ENCODE results near the gene YY1. TPM values are rescaled to one million over a fixed set of nuclear protein-coding genes. Genes with fewer than 3 reads are reported as not detected.

Gene YY1
- total and polyA plus RNA-seq, 2 experiments from 2014 or later: 88.2 to 128 TPM

DNA sequence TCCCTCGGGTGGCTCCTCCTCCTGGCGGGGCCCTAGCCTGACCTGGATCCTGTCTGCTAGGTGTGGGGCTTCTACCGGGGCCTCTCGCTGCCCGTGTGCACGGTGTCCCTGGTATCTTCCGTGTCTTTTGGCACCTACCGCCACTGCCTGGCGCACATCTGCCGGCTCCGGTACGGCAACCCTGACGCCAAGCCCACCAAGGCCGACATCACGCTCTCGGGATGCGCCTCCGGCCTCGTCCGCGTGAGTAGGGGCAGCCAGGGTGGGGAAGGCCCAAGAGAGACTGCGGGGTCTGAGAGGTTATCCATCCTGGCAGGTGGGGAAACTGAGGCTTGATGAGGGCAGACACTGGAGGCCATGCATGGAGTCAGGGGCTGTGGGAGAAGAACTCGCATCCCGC, 88.2 kb downstream of the YY1 start:
- H3K27me3 ChIP-seq (ENCODE audit: insufficient read depth): no peaks in the 10 kb centered on the region
- H3K9me3 Mint-ChIP-seq: no peaks in the 10 kb centered on the region
- H3K36me3 Mint-ChIP-seq (ENCODE audit: low read depth): no peaks in the 10 kb centered on the region
- H3K27me3 Mint-ChIP-seq (ENCODE audit: insufficient read depth, low read depth, poor library complexity): peaks cover 9% of the 10 kb centered on the region
- no peaks in the 10 kb centered on the region for H3K4me1 ChIP-seq (ENCODE audit: insufficient read depth)
- H3K27ac Mint-ChIP-seq: no peak overlapping the region
- TF ChIP-seq EZH2phosphoT487 (IDR thresholded peaks at IDR 0.05; ENCODE audit: unreplicated experiment): no peak
- TF ChIP-seq, protein P1, sequence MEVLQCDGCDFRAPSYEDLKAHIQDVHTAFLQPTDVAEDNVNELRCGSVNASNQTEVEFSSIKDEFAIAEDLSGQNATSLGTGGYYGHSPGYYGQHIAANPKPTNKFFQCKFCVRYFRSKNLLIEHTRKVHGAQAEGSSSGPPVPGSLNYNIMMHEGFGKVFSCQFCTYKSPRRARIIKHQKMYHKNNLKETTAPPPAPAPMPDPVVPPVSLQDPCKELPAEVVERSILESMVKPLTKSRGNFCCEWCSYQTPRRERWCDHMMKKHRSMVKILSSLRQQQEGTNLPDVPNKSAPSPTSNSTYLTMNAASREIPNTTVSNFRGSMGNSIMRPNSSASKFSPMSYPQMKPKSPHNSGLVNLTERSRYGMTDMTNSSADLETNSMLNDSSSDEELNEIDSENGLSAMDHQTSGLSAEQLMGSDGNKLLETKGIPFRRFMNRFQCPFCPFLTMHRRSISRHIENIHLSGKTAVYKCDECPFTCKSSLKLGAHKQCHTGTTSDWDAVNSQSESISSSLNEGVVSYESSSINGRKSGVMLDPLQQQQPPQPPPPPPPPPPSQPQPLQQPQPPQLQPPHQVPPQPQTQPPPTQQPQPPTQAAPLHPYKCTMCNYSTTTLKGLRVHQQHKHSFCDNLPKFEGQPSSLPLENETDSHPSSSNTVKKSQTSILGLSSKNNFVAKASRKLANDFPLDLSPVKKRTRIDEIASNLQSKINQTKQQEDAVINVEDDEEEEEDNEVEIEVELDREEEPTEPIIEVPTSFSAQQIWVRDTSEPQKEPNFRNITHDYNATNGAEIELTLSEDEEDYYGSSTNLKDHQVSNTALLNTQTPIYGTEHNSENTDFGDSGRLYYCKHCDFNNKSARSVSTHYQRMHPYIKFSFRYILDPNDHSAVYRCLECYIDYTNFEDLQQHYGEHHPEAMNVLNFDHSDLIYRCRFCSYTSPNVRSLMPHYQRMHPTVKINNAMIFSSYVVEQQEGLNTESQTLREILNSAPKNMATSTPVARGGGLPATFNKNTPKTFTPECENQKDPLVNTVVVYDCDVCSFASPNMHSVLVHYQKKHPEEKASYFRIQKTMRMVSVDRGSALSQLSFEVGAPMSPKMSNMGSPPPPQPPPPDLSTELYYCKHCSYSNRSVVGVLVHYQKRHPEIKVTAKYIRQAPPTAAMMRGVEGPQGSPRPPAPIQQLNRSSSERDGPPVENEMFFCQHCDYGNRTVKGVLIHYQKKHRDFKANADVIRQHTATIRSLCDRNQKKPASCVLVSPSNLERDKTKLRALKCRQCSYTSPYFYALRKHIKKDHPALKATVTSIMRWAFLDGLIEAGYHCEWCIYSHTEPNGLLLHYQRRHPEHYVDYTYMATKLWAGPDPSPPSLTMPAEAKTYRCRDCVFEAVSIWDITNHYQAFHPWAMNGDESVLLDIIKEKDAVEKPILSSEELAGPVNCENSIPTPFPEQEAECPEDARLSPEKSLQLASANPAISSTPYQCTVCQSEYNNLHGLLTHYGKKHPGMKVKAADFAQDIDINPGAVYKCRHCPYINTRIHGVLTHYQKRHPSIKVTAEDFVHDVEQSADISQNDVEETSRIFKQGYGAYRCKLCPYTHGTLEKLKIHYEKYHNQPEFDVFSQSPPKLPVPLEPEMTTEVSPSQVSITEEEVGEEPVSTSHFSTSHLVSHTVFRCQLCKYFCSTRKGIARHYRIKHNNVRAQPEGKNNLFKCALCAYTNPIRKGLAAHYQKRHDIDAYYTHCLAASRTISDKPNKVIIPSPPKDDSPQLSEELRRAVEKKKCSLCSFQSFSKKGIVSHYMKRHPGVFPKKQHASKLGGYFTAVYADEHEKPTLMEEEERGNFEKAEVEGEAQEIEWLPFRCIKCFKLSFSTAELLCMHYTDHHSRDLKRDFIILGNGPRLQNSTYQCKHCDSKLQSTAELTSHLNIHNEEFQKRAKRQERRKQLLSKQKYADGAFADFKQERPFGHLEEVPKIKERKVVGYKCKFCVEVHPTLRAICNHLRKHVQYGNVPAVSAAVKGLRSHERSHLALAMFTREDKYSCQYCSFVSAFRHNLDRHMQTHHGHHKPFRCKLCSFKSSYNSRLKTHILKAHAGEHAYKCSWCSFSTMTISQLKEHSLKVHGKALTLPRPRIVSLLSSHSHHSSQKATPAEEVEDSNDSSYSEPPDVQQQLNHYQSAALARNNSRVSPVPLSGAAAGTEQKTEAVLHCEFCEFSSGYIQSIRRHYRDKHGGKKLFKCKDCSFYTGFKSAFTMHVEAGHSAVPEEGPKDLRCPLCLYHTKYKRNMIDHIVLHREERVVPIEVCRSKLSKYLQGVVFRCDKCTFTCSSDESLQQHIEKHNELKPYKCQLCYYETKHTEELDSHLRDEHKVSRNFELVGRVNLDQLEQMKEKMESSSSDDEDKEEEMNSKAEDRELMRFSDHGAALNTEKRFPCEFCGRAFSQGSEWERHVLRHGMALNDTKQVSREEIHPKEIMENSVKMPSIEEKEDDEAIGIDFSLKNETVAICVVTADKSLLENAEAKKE (CRISPR knock-in tag; IDR thresholded peaks at IDR 0.05): no peak
- TF ChIP-seq, protein P2, sequence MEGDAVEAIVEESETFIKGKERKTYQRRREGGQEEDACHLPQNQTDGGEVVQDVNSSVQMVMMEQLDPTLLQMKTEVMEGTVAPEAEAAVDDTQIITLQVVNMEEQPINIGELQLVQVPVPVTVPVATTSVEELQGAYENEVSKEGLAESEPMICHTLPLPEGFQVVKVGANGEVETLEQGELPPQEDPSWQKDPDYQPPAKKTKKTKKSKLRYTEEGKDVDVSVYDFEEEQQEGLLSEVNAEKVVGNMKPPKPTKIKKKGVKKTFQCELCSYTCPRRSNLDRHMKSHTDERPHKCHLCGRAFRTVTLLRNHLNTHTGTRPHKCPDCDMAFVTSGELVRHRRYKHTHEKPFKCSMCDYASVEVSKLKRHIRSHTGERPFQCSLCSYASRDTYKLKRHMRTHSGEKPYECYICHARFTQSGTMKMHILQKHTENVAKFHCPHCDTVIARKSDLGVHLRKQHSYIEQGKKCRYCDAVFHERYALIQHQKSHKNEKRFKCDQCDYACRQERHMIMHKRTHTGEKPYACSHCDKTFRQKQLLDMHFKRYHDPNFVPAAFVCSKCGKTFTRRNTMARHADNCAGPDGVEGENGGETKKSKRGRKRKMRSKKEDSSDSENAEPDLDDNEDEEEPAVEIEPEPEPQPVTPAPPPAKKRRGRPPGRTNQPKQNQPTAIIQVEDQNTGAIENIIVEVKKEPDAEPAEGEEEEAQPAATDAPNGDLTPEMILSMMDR (conservative IDR thresholded peaks at IDR 0.05; ENCODE audit: low read depth in 2 of 2): no peak
- no peaks in the 10 kb centered on the region for H3K36me3 ChIP-seq (ENCODE audit: insufficient read depth)
- no peaks in the 10 kb centered on the region for H3K79me2 ChIP-seq (replicated peaks; ENCODE audit: insufficient read depth)
- ATAC-seq: no peak
- no peak overlapping the region for H3K4me3 Mint-ChIP-seq
- no peaks in the 10 kb centered on the region for H4K20me1 ChIP-seq (replicated peaks; ENCODE audit: insufficient read depth)
- no peak overlapping the region for H3K4me2 ChIP-seq
- no peak for DNase-seq (ENCODE audit: low spot score)
- H3K27ac ChIP-seq (ENCODE audit: low read depth): no peak overlapping the region
- no peak overlapping the region for H2AFZ ChIP-seq
- no peaks in the 10 kb centered on the region for H3K9me2 ChIP-seq (ENCODE audit: insufficient read depth)
- H3K4me3 ChIP-seq: no peak overlapping the region
- H3F3A ChIP-seq (replicated peaks; ENCODE audit: low read depth): no peaks in the 10 kb centered on the region
- H3K4me1 Mint-ChIP-seq: peaks cover 5% of the 10 kb centered on the region; the same call in 1 of the 3 replicates
